Stimulated activated CD4-positive, alpha-beta T cell treated with anti-CD3 and anti-CD28 coated beads, Interleukin-2, amount 100 ng/mL, for 24 hours (primary cell): ENCODE measurements around the gene P4HA2.
A peak's percentile ranks its signal among the peaks of the same experiment; 100 is the strongest.

ENCODE experiments used
- DNase-seq, 2 donors: peaks; one replicate each; pipeline ENCODE4 v3.0.0-alpha.2; 2020

P4HA2 gene

DNA sequence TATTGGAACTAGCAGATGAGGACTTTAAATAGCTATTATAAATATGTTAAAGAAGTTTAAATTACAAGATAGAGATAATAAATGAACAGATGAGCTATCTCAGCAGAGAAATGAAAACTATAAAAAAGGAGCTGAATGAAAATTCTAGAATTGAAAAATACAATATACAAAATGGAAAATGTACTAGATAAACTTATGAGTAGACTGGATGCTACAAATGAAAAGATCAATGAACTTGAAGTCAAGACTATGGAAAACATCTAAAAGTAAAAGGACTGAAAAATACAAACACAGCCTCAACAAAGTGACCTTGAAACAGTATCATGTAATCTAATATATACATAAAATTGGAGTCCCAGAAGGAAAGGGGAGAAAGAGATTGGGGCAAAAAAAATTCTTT, 19.2 kb upstream of the P4HA2 start:
- no peak for DNase-seq

DNA sequence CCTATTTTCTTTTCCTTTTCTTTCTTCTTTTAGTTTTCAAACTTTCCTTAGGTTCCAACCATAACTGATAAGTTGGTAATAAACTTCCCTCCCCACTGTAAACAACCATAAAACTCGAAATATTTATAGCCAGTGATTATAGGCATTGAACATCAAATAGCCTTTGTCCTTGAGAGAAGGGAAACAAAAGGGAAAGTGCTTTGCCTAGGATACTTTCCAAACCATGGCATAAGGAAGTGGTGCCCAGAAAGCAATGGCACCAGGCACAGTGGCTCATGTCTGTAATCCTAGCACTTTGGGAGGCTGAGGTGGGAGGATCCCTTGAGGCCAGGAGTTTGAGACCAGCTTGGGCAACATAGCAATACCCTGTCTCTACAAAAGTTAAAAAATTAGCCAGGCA, 17.9 kb upstream of the P4HA2 start:
- DNase-seq = no peak

DNA sequence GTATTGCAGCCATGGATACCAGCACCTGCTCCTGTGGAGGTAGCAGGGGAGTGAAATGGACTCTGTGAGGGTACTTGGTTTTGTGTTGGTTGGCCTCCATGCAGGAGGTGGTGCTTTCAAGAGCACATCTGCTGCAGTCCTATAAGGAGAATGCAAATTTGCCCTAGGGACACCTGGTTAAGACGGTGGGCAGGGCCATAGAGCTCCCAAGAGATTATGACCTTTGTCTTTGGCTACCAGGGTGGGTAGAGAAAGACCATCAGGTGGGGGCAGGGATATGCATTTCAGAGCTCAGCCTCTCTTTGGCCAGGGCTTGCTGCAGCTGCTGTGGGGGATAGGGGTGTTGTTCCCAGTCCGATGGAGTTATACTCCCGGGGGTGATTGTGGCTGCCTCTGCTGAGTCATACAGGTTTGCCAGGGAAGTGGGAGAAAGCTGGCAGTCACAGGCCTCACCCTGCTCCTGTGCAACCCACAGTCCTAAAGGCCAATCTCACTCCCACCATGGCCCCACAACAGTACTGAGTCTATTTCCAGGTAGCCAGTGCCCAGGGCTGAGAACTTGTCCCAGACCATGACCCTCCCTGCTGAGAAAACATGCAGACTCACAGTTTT, 15.8 kb upstream of the P4HA2 start:
- no peak for DNase-seq

DNA sequence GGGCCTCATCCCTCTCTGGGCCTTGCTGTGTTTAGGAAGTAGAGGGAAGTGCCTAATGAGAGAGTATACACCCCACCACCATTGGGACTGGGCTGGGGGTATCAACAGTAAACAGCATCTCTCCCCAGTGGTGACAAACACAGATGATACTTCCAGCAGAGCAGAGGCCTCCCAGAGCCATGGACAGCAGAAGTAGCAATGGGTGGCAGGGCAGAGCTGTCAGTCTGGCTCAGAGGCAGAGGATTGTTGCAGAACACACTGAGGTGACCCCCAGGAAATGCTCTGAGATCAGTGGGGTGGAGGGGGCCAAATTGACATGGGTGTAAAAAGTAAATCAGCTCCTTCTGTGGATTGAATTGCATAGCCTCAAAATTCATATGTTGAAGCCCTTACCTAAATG, 12.1 kb upstream of the P4HA2 start:
- no peak for DNase-seq

DNA sequence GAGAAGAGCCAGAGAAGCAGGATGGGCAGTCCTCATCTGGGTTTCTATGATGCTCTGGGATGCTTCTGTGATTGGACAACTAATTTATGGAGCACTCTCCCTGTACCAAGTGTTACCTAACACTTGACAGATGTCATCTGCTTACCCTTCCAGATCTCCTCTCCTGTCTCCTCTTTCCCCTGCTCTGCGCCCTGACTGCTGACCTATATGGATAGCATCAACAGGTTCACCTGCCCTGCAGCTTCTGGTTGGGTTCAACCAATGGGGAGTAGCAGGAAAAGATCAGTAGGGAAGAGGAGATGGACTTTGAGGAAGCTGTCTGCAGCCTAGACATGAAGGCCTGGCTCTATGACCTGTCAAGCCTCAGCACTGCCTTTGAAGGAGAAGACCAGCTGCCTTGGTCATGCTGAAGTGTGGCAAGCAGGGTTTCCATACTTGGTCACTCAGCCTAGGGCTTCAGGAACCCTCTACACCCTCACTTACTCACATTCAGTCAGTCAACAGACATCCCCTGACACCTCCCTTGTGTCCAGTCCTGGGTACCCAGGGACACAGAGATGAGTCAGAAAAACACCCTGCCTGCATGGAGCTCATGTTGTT, 11.3 kb upstream of the P4HA2 start:
- DNase-seq = no peak

DNA sequence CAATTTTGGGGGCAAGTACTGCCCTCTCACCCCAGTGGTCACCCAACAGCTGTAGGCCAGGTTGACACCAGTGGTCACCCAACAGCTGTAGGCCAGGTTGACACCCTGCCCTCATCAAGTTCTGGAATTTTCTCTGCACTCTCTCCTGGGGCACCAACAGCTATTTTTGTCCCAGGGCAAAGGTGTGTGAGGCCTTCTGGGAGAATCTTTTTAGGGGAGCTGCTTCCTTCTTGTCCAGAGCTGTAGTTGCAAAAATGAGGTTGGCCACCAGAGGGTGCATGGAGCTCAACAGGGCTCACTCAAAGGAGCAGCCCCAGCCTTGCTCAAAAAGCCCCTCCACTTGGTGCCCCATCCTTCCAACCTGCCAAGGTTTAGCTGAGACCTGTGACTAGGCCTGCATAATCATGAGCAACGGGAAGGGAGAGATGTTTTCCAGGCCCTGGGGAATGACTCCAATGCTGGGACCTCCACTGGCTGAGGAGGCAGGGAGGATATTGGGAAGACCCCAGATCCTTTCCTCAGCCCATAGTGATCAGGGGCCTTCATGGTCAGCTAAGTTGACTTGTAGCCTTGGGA, 10.6 kb upstream of the P4HA2 start:
- DNase-seq = peak; percentile 86 to 87

DNA sequence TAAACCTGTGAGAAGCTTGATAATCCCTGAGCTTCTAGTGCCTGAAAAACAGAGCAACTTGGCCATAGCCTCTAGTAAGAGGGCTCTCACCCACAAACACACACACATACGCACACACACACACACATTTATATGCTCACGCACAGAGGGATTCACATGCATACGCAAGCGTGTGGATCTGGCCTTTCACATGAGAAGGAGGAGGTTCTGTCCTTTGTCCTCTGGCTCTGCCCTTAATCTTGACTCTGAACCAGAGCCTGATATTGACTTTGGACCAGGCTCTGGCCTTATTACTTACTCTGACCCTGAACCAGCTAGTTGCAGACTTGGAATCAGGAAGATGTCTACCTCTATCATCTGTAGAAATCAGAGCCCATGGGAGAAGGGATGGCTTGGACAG, 10.0 kb upstream of the P4HA2 start:
- no peak for DNase-seq

- no peak for DNase-seq
These were observed 9.5 kb upstream of the P4HA2 start for GRCh38 chr5:132237141-132237540.

DNA sequence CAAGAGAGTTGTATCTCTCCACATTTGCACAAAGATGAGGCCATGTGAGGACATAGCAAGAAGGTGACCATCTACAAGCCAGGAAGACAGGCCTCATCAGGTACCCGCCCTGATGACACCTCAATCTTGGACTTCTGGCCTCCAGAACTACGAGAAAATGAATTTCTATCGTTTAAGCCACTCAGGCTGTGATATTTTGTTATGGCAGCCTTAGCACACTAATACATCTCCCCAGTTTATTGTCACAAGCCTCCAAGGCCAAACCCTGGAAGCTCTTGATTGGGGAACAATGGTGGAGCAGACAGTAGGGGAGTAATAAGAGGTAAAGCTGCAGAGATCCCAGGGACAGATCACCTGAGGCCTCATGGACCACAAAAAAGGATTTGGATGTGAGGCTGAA, 7.7 kb upstream of the P4HA2 start:
- DNase-seq = no peak

DNA sequence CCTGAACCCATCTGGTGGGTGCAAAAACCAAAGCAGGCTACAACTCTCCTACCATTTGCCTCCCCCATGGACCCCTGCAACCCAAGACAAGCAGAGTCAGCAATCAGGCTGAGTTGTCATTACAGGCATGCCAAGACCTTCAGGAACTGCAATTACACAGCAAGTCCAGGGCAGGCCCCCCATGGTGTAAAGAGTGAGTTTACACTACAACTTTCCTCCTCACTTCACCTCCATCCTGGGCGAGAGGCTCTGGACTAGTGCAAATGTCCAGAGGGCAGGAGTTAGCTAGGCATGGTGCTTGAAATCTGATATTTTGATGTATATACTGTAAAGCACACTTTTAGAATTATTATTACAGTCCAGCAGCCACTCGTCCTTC, 7.0 kb upstream of the P4HA2 start:
- DNase-seq = no peak

GRCh38 chr5:132233811-132234683, 6.4 kb upstream of the P4HA2 start:
- no peak for DNase-seq

DNA sequence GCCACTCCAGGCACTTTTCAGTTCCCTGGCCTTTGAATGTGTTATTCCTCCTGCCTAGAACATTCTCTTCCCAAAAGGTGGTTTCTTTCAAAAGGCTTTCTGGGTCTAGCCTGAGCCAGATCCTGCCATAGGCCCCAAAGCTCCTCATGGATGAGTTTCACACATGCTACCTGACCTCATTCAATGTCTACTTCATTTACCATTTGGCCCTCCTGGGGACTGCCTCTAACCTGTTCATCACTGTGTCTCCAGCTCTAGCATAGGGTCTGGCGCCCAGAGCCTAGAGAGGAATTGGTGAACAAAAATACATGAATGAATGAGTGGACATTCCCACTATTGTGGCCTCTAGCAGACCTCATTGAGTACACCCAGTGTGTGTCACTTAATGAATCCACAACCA, 5.4 kb upstream of the P4HA2 start:
- no peak for DNase-seq

- DNase-seq = no peak
These were observed 4.8 kb upstream of the P4HA2 start for GRCh38 chr5:132232465-132232864.

- DNase-seq = no peak
These were observed 3.2 kb upstream of the P4HA2 start for GRCh38 chr5:132230871-132231270.

DNA sequence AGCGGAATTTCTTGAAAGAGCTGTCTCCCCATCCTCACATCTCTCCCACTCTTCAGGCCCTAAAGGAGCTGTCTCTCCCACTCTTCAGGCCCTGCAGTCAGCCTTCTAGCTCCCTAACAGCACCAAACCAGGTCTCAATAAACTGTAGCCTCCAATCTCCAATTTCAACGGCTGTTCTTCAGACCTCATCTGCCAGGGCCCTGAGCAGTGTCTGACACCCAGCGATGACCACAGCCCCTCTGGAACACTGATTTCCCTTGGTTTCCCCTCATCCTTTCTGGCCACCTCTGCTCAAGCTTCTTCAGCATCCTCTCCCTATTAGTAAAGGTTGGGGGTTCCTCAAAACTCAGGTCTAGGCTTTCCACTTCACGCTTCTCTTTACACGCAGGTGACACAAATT, 1.6 kb upstream of the P4HA2 start:
- DNase-seq = no peak

GRCh38 chr5:132228241-132229035, 785 bp upstream of the P4HA2 start:
- DNase-seq = no peak

DNA sequence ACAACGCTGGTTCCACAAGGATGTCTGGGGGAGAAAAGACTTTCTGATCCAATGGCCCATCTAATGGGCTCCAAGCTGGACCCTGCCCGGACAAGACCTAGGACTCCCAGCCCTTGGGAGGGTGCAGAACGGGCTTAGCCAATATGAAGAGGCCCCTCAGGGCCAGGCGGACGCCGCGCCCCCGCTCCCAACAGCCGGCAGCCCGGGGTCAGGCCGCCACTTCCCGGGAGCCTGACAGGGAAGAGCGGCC, 493 bp downstream of the P4HA2 start:
- DNase-seq = no peak

DNA sequence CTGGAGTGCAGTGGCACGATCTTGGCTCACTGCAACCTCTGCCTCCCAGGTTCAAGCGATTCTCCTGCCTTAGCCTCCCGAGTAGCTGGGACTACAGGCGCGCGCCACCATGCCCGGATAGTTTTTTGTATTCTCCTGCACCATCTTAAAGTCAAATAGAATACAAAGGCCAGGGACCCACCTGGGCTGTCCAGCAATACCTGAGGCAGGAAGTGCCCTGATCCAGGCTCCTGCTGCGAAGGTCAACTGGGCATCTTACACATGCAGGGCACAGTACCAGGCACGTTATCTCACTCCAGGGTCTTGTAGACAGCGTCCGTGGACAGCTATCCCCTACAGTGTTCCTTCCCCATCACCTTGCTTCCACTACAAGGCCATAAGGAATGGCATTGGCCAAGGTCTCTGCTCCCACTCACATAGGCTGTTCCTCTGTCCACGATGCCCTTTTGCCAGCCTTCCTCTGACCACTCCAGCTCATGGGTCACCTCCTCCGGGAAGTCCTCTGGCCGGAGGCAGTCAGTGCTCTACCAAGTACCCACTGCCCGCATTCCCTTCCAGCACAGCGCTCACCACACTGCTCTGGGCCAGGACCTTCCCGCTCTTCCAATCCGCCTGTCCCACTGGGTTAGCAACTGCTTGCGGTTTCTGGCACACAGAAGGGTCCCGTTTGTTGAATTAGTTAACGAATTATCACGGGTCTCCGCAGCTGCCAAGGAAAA, 978 bp downstream of the P4HA2 start:
- no peak for DNase-seq

GRCh38 chr5:132225165-132226032, 2.3 kb downstream of the P4HA2 start:
- peak in 1 of 2 donors; percentile 57 for DNase-seq

GRCh38 chr5:132224716-132225115, 2.9 kb downstream of the P4HA2 start:
- no peak for DNase-seq

DNA sequence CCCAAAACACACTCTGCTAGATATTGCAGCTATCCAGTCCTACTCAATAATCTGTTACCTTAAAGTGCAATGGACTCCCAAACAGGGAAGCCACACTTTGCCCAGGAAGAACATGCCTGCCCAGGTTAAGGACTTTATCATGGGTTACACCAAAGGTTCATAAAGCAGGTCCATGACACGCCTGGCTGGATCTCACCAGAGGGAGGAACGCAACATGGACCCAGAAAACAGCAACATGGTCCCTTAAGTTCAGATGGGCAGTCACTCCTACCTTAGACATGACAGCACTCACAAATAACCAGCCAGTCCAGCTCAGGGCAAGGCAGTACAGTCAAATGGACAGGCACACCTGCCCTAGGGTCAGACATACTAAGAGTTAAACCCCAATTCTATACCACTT, 3.8 kb downstream of the P4HA2 start:
- no peak for DNase-seq

- no peak for DNase-seq
These were observed 5.0 kb downstream of the P4HA2 start for GRCh38 chr5:132222649-132223038.
